GM19372 (cell line): ENCODE data around the gene YTHDC1.
"Not testable (repeated sequence)": the region's sequence is repeated elsewhere in the genome, so short reads cannot be mapped to it uniquely, and the experiment has no call there.

ENCODE experiments used
- ATAC-seq: cut with Tn5 transposase; IDR thresholded peaks from one replicate; pipeline ENCODE4 v1.9.1; 2021; ENCODE audit warnings: mild to moderate bottlenecking, low read depth, moderate library complexity; ENCODE audit not compliant: unreplicated experiment

YTHDC1 gene

DNA sequence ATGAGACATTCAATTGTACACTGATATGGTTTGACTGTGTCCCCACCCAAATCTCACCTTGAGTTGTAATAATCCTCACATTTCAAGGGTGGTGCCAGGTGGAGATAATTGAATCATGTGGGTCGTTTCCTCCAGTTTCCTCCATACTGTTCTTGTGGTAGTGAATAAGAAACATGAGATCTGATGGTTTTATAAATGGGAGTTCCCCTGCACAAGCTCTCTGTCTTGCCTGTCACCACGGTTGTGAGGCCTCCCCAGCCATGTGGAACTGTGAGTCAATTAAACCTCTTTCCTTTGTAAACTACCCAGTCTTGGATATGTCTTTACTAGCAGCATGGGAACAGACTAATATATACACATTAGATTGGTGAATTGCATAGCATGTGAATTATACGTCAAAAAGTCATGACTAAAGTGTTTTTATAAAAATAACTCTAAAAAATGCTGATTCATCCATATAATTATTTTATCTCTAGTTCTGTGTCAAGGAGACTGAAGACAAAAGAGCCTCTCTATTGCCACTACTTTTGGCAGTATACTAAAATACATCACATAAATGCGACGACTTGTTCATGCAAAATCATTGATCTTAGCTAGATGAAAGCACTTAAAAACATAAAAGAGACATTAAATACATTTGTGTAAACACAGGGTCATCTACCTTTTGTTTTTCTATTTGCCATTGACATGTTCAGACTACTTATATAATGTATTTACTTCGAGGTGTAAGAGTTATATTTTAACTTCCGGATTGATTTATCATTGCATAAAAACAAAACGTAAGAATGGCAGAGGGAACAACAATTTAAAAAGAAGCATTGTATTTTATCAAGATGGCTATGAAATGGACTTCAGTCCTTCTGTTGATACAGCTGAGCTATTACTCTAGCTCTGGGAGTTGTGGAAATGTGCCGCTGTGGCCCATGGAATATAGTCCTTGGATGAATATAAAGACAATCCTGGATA, 50.1 kb downstream of the YTHDC1 start:
- ATAC-seq, result no peak

DNA sequence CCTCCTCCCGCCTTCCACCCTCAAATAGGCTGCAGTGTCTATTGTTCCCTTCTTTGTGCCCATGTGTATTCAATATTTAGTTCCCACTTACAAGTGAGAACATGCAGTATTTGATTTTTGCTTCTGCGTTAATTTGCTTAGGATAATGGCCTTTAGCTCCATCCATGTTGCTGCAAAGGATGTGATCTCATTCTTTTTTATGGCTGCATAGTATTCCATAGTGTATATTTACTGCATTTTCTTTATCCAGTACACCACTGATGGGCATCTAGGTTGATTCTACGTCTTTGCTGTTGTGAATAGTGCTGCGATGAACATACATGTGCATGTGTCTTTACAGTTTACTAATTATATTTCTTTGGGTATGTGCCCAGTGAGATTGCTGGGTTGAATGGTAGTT, 52.8 kb downstream of the YTHDC1 start:
- ATAC-seq, result no peak

DNA sequence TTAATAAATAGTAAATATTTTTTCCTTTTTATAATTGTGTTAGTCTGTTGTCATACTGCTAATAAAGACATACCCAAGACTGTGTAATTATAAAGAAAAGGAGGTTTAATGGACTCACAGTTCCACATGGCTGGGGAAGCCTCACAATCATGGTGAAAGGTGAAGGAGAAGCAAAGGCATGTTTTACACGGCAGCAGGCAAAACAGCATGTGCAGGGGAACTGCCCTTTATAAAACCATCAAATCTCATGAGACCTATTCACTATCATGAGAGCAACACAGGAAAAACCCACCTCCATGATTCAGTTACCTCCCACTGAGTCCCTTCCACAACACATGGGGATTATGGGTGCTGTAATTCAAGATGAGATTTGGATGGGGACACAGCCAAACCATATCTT, 58.6 kb downstream of the YTHDC1 start:
- no peak for ATAC-seq

DNA sequence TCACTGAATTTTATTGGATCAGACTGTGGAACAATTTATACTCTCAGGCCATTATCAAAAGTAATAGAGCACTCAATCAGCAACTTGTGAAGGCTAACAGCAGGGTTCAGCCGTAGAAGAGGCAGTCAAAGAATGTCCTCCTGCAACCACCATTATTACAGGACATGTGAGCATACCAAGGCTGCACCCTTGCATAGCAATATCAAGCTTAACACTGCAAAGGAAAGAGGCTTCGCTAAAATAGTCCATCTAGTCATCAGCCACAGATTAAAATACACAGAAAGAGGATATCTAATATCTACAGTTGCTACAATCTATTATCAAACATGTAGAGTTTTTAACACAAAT, 61.5 kb downstream of the YTHDC1 start:
- ATAC-seq, result no peak

DNA sequence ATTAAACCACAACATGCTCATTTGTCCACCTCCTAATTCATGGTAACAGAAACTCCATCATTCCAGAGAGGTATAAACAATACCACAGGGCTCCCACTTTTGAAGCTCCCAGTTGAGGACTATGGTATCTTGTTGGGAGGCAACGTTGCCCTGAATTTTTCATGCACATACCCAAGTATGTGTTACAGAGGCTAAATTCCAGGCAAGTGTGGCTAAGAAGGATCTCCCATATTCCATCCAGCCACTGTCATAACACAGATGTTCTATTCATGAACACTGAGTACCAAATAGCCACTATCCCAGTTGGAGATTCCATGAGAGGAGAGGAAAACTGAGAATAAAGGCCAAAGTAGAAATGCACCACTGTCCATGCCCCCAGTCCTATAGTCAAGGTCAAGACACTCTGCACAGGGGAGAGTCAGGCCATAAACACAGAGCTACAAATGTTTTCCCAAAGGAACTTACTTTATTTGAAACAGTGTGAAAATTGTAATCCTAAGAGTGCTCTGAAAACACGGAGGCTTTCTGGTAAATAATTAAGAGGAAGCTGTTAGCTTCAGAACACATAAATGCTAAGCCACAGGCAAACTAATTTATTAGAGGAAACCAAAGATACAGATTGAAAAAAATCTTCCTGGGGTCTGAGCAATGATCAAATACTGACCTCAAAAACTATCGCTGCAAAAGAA, 62.0 kb downstream of the YTHDC1 start:
- no peak for ATAC-seq

DNA sequence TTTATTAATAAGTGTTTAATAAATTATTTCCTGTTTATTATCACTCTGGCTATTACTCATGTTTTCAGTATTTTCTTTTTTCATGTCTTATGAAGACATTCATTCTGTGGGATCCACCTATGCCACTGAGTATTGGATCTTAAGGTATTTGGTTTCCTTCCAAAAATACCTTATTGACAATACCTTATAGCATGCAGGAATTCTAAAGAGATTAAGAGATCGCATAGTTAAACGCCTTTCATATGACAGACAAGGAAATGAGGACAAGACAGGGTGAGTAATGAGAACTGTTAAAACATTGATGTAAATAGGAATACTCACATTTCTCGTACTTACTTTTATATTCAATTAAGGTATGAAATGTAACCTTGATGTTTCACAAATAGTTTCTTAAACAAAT, 66.2 kb downstream of the YTHDC1 start:
- ATAC-seq, result no peak

DNA sequence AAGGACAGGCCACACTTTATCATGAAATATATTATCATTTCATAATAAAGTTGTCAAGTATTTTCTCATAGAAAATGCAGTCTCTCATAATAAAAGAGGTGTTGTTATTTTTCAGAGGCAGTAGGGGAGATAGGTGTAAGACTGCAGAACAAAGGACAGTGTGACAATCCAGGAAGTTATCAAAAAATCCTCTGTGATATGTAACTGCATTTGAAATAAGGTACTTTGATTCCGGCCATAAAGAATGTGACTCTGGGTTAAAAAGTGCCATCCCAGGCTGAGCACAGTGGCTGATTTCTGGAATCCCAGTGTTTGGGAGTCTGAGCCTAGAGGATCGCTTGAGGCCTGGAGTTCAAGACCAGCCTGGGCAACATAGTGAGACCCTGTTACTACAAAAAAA, 66.8 kb downstream of the YTHDC1 start:
- ATAC-seq, result no peak

DNA sequence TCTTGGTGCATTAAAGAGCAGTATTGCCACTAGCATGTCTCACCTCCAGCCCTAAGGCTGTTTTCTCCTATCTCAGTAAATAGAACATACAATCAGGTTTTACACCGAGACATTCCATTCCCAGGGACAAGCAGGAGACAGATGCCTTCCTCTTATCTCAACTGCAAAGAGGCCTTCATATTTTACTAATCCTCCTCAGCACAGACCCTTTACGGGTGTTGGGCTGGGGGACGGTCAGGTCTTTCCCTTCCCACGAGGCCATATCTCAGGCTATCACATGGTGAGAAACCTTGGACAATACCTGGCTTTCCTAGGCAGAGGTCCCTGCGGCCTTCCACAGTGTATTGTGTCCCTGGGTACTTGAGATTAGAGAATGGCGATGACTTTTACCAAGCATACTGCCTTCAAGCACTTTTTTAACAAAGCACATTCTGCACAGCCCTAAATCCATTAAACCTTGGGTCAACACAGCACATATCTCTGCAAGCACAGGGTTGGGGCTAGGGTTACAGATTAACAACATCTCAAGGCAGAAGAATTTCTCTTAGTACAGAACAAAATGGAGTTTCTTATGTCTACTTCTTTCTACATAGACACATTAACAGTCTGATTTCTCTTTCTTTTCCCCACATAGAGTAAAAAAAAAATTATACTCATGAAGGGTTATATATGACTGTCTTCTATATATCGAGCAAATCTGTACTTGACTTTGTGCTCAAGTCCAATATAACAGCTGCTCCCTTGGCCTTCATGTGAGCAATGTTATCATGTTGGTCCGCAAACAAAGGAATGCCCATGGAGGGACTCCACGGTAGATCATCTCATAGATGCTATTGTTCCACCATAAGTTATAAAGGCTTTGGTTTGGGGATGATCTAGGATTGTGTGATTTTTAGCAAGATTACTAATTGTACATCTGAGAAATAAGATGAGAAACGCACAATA, 67.8 kb downstream of the YTHDC1 start:
- ATAC-seq, result not testable (repeated sequence)

DNA sequence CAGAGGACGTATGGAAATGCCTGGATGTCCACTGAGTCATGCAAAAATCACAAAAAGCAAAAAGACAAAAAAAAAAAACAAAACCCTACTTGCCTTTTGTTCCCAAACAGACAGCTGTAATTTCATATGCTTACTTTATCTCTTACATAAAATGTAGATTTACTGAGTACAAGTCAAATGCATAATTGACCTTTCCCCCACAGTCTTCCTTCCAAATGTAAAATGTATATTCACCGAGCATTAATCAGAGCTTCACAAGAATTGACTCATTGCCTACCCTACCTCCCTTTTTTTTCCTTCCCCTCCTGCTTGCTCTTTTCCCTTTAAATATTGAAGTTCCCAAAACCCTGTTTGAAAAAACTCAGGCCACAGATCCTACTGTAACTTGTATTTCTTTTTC, 71.9 kb downstream of the YTHDC1 start:
- no peak for ATAC-seq

DNA sequence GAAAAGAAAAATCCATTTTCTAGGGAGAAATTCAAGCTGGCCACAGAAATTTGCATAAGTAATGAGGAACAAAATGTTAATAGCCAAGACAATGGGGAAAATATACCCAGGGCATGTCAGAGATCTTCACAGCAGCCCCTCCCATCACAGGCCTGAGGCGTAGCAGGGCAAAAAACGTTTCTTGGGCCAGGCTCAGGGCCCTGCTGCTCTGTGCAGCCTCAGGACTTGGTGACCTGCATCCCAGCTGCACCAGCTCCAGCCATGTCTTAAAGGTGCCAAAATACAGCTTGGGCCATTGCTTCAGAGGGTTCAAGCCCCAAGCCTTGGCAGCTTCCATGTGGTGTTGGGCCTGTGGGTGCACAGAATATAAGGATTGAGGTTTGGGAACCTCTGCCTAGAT, 72.3 kb downstream of the YTHDC1 start:
- ATAC-seq, result no peak

DNA sequence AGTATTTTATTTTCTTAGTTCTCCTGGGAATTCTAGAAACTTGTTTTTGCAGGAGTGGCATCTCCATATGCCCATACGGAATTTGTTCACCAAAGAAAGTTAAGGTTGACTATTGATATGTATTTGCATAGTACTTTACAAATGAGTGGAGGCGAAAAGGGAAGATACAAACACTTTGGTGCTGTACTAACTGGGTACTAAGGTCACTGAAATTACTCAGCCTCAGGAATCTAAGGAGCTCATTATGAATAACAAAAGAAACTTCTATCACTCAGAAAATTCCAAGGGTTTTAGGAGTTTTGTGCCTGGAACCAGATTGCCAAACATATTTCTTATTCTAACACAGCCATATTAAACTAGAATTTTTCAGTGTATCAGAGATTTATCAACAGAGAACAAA, 77.0 kb downstream of the YTHDC1 start:
- ATAC-seq, result no peak

DNA sequence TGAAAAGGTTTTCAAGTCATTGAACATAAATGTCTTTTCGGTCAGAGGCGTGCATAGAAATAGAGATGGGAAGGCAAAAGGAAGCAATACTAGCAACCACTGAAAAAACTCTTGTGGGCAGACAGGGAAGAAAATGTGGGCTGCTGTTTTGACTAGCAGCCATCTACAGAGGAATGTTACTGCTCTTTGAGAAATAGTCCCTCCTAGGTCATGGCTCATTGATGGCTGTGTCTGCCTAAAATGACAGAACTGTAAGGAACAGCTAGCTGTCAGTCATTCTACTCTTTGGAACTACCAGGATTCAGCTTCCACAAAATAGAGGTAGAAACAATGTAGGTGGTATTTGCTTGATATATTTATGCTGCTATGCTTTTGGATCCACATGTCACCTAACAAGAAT, 77.5 kb downstream of the YTHDC1 start:
- ATAC-seq, result peak; percentile 34

DNA sequence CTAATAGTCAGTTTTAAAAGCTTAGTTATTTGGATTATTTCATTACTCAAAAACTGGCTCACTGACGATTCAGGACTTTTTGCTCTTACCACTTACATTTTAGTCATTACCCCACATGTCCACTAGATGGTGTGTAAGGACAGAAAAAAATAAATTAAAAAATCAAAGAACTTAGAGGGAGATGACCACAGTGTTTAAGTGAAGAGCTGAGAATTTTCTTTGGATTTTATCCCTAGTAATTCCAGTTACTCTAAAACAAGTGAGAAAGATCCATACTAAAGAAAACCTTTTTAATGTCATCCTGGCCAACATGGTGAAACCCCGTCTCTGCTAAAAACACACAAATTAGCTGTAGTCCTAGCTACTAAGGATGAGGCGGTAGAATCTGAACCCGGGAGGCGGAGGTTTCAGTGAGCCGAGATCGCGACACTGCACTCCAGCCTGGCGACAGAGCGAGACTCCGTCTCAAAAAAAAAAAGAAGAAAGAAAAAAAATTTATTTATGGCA, 78.0 kb downstream of the YTHDC1 start:
- peak; percentile 69 for ATAC-seq

DNA sequence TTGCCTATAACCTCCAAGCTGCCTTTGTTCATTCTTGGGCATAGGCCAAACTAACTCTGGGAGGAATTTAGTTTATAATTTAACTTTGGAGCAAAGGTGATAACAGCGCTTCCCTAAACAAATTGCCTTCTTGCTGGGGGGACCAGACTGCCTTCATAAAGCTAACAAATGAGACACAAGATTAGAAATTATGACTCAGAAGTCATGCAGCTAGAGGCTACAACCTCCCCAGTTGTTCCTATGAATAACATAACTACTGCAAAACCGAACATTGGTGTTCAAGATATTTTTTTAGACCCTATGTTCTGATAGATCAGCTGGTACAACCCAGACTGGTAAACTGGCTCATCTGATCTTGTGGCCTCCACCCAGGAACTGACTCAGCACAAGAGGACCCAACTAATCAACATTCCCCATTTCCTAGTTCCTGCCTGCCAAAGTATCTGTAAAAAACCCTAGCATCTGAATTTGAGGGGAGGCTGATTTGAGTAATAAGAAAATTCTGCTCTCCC, 82.4 kb downstream of the YTHDC1 start:
- no peak for ATAC-seq

DNA sequence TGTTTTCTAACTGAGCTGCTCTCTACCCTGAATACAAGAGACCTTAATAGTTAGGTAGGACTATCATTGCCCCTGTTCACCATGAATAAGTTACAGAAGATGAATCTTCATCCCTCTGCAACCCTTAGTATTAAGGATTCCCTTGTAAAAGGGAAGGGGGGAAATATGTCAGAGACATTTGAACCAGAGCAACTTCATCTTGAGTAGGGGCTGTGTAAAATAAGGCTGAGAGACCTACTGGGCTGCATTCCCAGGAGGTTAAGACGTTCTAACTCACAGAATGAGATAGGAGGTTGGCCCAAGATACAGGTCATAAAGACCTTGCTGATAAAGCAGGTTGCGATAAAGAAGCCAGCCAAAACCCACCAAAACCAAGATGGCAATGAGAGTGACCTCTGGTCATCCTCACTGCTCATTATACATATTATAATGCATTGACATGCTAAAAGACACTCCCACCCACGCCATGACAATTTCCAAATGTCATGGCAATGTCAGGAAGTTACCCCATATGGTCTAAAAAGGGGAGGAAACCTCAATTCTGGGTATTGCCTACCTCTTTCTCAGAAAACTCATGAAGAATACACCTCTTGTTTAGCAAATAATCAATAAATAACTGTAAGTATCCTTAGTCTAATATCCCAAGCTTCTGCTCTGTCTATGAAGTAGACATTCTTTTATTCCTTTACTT, 84.9 kb downstream of the YTHDC1 start:
- no peak for ATAC-seq
